ENCODE results near the gene ABHD12. TPM values are rescaled to one million over a fixed set of nuclear protein-coding genes. Genes with fewer than 3 reads are reported as not detected.

The ABHD12 gene
- polyA plus RNA-seq, 1 donor (not counting 4 experiments of a cell fraction or from before 2014, with no cell fraction given), result 11.2 TPM

- Histone ChIP-seq H2AFZ (ENCODE audit: control insufficient read depth, low read length) (no peak overlapping the region), H3K9me1 (ENCODE audit: control insufficient read depth, extremely low read depth, insufficient read depth, low read length) (no peaks in the 10 kb centered on the region), H3K4me2 (ENCODE audit: control insufficient read depth, extremely low read depth, insufficient read depth, low read depth, low read length) (no peak overlapping the region), H3K79me2 (ENCODE audit: control insufficient read depth, insufficient read depth, low read length) (no peaks in the 10 kb centered on the region), H3K9ac (ENCODE audit: control insufficient read depth, extremely low read depth, insufficient read depth, low read length) (no peak overlapping the region), H3K27me3 (ENCODE audit: control insufficient read depth, extremely low read depth, insufficient read depth, low read length) (no peaks in the 10 kb centered on the region), H3K36me3 (ENCODE audit: control insufficient read depth in 2 of 2, extremely low read depth in 1 of 2, insufficient read depth in 2 of 2, low read length in 2 of 2) (peaks cover 59% of the 10 kb centered on the region in 2 experiments), H3K9me3 (ENCODE audit: control insufficient read depth, low read depth, low read length) (no peaks in the 10 kb centered on the region), H3K4me3 (ENCODE audit: control insufficient read depth in 2 of 3, extremely low read depth in 1 of 3, insufficient read depth in 2 of 3, low read depth in 1 of 3, low read length in 3 of 3) (no peak overlapping the region), H4K20me1 (ENCODE audit: control insufficient read depth, extremely low read depth, insufficient read depth, low read length) (peaks cover 2% of the 10 kb centered on the region), H3K4me1 (ENCODE audit: control insufficient read depth, extremely low read depth, insufficient read depth, low read length) (peaks cover 33% of the 10 kb centered on the region), H3K27ac (ENCODE audit: control insufficient read depth, insufficient read depth, low read length) (no peak overlapping the region)
- no peak for TF ChIP-seq EZH2 (IDR thresholded peaks at IDR 0.05; ENCODE audit: low read length)
- TF ChIP-seq, protein P1, sequence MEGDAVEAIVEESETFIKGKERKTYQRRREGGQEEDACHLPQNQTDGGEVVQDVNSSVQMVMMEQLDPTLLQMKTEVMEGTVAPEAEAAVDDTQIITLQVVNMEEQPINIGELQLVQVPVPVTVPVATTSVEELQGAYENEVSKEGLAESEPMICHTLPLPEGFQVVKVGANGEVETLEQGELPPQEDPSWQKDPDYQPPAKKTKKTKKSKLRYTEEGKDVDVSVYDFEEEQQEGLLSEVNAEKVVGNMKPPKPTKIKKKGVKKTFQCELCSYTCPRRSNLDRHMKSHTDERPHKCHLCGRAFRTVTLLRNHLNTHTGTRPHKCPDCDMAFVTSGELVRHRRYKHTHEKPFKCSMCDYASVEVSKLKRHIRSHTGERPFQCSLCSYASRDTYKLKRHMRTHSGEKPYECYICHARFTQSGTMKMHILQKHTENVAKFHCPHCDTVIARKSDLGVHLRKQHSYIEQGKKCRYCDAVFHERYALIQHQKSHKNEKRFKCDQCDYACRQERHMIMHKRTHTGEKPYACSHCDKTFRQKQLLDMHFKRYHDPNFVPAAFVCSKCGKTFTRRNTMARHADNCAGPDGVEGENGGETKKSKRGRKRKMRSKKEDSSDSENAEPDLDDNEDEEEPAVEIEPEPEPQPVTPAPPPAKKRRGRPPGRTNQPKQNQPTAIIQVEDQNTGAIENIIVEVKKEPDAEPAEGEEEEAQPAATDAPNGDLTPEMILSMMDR (optimal IDR thresholded peaks at IDR 0.05 in 1 of 3, IDR thresholded peaks at IDR 0.05 in 1 of 3, conservative IDR thresholded peaks at IDR 0.05 in 1 of 3; ENCODE audit: extremely low read depth in 1 of 3, insufficient read depth in 2 of 3, low read length in 3 of 3), result no peak
- dilution Hi-C loops (cut with MboI; ENCODE audit: extremely low pct_ligation_motif_present, low sequenced_read_pairs), result no loop called here
- FAIRE-seq (no peak), DNase-seq (ENCODE audit: low read depth, low spot score) (no peak)
Observed at GRCh38 chr20:25293910-25294458, 96.7 kb downstream of the ABHD12 start.

DNA sequence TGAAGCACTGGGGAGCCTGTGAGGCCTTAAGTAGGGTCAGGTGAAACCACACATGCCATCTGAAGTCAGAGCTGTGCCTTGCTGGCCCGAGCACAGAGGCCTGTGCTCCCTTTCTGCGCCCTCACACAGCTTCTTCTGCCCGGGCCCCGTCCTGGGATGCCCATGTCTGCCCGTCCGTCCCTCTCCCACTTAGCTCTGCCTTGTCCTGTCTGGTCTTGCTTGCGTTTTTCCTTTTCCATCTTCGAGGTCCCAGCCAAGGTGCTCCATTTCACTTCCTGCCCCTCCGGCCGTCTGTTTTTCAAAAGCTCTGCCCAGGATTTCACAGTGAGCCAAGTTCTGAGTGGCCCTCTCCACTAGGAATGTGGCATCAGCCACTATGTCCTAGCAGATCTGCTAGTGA lies 97.1 kb downstream of the ABHD12 start:
- H4K20me1 ChIP-seq (ENCODE audit: control insufficient read depth, extremely low read depth, insufficient read depth, low read length), result peaks cover 2% of the 10 kb centered on the region
- H3K9me1 ChIP-seq (ENCODE audit: control insufficient read depth, extremely low read depth, insufficient read depth, low read length), result no peaks in the 10 kb centered on the region
- H3K4me1 ChIP-seq (ENCODE audit: control insufficient read depth, extremely low read depth, insufficient read depth, low read length), result peaks cover 33% of the 10 kb centered on the region
- no peaks in the 10 kb centered on the region for H3K9me3 ChIP-seq (ENCODE audit: control insufficient read depth, low read depth, low read length)
- DNase-seq (ENCODE audit: low read depth, low spot score) (no peak), FAIRE-seq (no peak)
- TF ChIP-seq, protein P1 (optimal IDR thresholded peaks at IDR 0.05 in 1 of 3, IDR thresholded peaks at IDR 0.05 in 1 of 3, conservative IDR thresholded peaks at IDR 0.05 in 1 of 3; ENCODE audit: extremely low read depth in 1 of 3, insufficient read depth in 2 of 3, low read length in 3 of 3), result no peak
- no peak for TF ChIP-seq EZH2 (IDR thresholded peaks at IDR 0.05; ENCODE audit: low read length)
- H2AFZ ChIP-seq (ENCODE audit: control insufficient read depth, low read length), result no peak overlapping the region
- H3K27ac ChIP-seq (ENCODE audit: control insufficient read depth, insufficient read depth, low read length), result no peak overlapping the region
- no peaks in the 10 kb centered on the region for H3K27me3 ChIP-seq (ENCODE audit: control insufficient read depth, extremely low read depth, insufficient read depth, low read length)
- no peak overlapping the region for H3K4me2 ChIP-seq (ENCODE audit: control insufficient read depth, extremely low read depth, insufficient read depth, low read depth, low read length)
- H3K4me3 ChIP-seq (ENCODE audit: control insufficient read depth in 2 of 3, extremely low read depth in 1 of 3, insufficient read depth in 2 of 3, low read depth in 1 of 3, low read length in 3 of 3), result no peak overlapping the region
- H3K9ac ChIP-seq (ENCODE audit: control insufficient read depth, extremely low read depth, insufficient read depth, low read length), result no peak overlapping the region
- peaks cover 61% of the 10 kb centered on the region in 2 experiments for H3K36me3 ChIP-seq (ENCODE audit: control insufficient read depth in 2 of 2, extremely low read depth in 1 of 2, insufficient read depth in 2 of 2, low read length in 2 of 2)
- H3K79me2 ChIP-seq (ENCODE audit: control insufficient read depth, insufficient read depth, low read length), result no peaks in the 10 kb centered on the region
- dilution Hi-C loops (cut with MboI; ENCODE audit: extremely low pct_ligation_motif_present, low sequenced_read_pairs), result no loop called here

Data from keratinocyte (primary cell).